H4 (cell line): Measurements from ENCODE around the gene FAM13A. TPM values are rescaled to one million over a fixed set of nuclear protein-coding genes. Genes with fewer than 3 reads are reported as not detected.

ENCODE experiments used
- DNase-seq: peaks from one replicate; pipeline ENCODE4 v3.0.0-alpha.2; 2015; ENCODE audit warnings: low spot score
- total RNA-seq: library from RNA; depleted of rRNA; stranded (reverse); fragments of >200 nt; shearing (Covaris generic); gene quantifications from 2 replicates; pipeline ENCODE4 v1.2.3, GENCODE V29; 2014

The FAM13A gene
- total RNA-seq, 1 experiment from 2014 or later = 17.1 TPM

GRCh38 chr4:88779431-88779830 lies 277.6 kb downstream of the FAM13A start:
- no peak for DNase-seq

- no peak for DNase-seq
Observed at GRCh38 chr4:88775529-88775928, 281.5 kb downstream of the FAM13A start.

- DNase-seq = no peak
Observed at GRCh38 chr4:88775026-88775425, 282.0 kb downstream of the FAM13A start.

DNA sequence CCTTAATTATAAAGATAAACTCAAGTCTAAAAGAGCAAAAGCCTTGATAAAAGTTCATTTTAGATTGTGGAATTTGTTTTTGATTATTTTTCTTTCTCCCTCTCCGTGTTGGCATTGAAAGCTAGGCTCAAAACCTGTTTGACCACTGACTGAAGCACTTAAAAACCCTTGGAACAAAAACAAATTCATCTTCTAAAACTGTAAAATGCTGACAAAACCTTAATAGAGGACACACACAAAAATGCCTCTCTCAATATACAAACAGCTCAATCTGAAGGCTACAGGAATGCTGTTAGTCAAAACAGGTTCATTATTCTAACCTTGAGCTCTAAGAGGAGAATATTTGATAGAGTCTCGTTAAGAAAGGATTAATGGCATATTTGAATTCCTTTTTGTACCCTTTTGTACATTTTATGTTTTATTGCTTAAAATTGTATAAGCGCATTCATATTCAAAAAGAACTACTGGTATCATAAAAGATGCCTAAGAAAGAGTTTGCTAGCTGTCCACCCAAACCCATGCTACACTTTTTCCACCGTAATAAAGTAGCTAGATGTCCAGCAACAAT lies 285.0 kb downstream of the FAM13A start:
- DNase-seq = no peak

- DNase-seq = peak; percentile 49
Observed at GRCh38 chr4:88765729-88766128, 291.3 kb downstream of the FAM13A start.

DNA sequence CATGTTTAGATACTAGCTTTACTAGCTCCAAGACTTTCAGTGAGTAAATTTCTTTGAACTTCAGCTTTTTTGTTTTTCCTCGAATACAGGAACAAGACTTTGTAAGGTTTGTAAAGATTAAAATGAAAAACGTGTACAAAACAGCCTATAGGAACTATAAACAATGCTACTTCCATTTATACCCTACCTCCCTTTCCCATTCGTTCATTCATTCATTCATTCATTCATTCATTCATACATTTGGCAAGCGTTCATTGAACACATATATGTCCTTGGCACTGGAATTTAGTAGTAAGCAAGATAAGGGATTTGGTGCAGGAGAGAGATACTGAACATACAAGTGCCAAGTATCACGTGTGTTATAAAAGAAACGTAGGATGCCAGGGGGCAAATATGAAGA lies 293.9 kb downstream of the FAM13A start:
- no peak for DNase-seq

- no peak for DNase-seq
Observed at GRCh38 chr4:88761861-88762523, 295.0 kb downstream of the FAM13A start.

DNA sequence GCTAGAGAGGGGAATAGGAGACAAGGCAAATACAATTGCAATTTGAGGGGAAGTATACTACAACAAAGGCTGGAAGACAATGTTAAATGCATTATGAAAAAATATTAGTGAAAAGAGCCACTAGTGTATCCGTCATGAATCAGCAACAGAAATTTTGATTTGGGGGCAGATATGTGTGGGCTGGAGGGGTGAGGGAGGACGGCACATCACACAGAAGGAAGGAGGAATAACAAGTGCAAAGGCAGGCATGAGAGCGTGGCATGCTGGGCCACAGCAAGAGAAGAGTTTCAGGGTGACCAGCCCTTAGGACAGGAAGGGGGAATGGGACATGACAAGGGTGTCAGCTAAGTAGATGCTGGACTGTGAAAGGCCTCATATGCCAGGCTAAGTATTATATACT lies 295.6 kb downstream of the FAM13A start:
- no peak for DNase-seq

GRCh38 chr4:88759895-88760290 lies 297.1 kb downstream of the FAM13A start:
- no peak for DNase-seq

DNA sequence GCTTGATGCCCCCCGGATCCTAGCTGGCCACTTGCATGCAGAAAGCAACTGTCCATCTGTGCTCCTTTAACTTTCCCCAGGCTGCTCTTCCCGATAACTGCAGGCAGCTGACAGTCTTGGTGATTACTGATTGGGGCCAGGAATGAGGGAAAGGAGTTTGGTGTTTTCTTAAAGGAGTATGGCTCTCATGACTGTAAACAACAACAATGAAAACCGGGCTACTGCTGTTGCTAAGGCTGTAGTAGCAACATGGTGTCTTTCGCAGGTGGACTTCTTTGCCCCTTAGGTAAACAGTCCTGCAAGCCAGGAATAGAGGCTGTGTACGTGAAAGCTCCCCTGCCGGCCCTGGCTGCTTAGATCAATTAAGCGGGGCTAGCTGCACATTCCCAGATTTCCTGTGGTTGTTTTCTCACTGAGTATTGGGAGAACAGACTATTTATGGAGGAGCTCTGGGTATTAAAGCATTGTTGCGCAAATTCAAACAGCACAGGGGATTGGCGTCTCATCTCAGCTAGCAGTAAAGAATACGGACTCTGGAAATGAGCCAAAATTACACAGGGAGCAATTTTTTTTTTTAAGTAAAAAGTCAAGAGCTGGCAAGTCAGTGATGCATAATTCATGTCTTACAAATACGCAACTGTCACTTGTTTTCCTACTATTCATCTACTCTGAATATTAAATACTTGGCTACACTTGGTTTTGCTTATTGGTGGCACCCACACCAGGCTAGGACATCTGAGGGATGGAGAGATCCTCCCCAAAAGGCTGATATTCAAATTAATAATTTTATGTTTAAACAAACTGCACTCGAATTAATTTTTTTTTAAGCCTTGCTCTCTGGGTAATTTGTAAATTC lies 297.7 kb downstream of the FAM13A start:
- no peak for DNase-seq

- DNase-seq = no peak
Observed at GRCh38 chr4:88758264-88758663, 298.7 kb downstream of the FAM13A start.

- no peak for DNase-seq
Observed at GRCh38 chr4:88757776-88758175, 299.2 kb downstream of the FAM13A start.

- DNase-seq = no peak
Observed at GRCh38 chr4:88757067-88757466, 299.9 kb downstream of the FAM13A start.

GRCh38 chr4:88756149-88756548 lies 300.8 kb downstream of the FAM13A start:
- DNase-seq = no peak

DNA sequence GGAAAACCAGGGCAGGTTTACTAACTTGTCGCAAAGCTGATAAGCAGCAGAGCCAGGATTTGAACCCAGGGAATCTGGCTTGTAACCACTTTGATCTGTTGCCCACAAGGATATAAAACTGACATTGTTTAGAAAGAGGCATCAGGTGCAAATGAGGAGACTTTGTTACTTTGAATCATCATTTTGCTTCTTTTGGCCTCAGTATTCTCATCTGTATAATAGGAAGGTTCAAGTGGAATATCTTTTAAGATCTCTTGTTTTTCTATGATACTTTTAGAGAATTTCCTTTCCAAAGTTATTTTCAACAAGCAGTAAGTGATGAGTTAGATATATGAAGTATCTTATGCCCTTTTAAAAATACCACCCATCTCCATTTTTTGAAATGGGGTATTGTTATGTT lies 301.5 kb downstream of the FAM13A start:
- no peak for DNase-seq

DNA sequence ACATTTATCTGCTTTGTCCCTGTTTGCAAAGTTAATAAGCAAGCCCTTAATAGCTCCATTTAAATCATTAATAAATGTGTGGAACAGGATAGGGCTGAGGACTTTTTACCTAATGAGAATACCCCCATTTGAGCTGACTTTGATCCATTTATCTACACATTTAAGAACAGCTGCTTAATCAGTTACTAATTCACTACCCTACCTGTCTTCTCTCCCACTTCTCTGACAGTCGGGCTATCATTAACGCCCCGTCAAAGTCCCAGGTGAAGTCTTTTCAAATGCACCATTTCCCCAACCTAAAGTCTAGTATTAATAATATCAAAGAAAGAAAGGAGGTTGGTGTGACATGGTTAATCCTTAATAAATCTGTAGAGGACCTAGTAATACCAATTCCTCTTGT lies 302.2 kb downstream of the FAM13A start:
- no peak for DNase-seq

DNA sequence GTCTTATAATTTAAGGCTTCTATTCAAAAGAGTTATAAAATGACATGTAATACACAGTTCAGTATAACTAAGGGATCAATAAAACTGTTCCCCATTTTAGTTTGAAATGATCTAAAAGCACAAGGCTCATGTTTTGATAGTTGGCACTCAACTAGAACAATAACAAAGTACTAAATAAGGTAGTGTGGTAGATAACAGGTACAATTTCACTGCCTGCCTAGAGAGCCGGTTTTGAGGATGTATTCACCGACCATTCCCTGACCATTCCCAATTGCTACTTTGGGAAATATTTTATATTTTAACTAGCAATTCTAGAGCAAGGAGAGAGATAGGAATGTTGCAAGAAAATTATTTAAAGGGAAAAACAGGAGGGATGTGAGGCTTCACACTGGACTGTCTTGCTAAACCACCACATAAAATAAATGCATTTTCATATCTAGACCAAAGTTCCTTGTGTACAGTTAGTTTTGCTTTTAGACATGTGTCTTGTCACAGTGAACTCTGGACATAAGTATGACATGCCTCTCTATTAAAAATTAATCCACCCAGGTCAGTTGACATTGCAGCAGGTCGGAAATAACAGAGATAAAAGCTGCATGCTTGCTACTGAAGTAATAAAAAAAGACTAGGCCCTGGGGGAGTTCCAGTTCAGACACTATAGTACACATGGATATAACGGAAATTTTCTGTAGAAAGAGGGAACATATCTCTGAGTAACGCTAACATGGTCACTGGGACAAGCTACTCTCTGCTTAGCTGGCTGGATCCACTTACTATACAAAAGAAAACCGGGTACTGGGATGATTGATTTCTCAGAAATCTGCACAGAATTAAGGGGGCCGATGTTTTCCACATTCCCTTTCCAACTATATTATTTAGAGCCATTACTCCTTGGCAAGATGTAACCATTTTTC lies 303.1 kb downstream of the FAM13A start:
- DNase-seq = no peak

DNA sequence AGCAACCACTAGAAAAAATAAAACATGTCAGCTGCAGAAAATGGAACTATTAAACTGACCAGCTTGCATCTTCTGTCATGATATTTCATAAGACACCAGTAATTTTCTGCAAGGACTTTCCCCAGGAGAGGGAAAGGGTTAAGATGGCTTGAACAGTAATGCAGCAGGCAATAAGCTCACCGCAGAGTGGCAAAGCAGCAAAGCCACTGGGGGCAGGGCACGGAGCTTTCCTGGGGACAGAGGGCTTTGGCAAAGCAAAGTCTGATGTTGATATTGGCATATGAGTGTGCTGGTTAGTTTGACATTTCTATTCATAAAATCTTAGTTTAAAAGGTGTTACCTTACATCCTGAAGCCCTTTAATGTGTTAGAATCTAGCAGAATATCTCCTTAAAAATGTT lies 304.2 kb downstream of the FAM13A start:
- DNase-seq = no peak

GRCh38 chr4:88752076-88752463 lies 304.9 kb downstream of the FAM13A start:
- DNase-seq = no peak

GRCh38 chr4:88751258-88752075 lies 305.5 kb downstream of the FAM13A start:
- DNase-seq = no peak

- no peak for DNase-seq
Observed at GRCh38 chr4:88750369-88750768, 306.6 kb downstream of the FAM13A start.
